GM18867 (cell line): ENCODE measurements around the gene TMPRSS11F.

ENCODE experiments used
- ATAC-seq: cut with Tn5 transposase; IDR thresholded peaks from one replicate; pipeline ENCODE4 v1.9.1; 2021; ENCODE audit warnings: mild to moderate bottlenecking, moderate library complexity; ENCODE audit not compliant: unreplicated experiment

The TMPRSS11F gene

GRCh38 chr4:68077737-68078136 is 51.9 kb downstream of the TMPRSS11F start:
- no peak for ATAC-seq

GRCh38 chr4:68077301-68077700 is 52.4 kb downstream of the TMPRSS11F start:
- no peak for ATAC-seq

- no peak for ATAC-seq
These were observed 53.5 kb downstream of the TMPRSS11F start for GRCh38 chr4:68076194-68076593.

GRCh38 chr4:68074397-68074796 is 55.3 kb downstream of the TMPRSS11F start:
- no peak for ATAC-seq

GRCh38 chr4:68070302-68070701 is 59.4 kb downstream of the TMPRSS11F start:
- ATAC-seq = no peak

GRCh38 chr4:68062501-68062900 is 67.2 kb downstream of the TMPRSS11F start:
- ATAC-seq = no peak

- no peak for ATAC-seq
These were observed 91.4 kb downstream of the TMPRSS11F start for GRCh38 chr4:68038272-68038671.

- no peak for ATAC-seq
These were observed 108.5 kb downstream of the TMPRSS11F start for GRCh38 chr4:68021185-68021584.

GRCh38 chr4:68011684-68012083 is 118.0 kb downstream of the TMPRSS11F start:
- ATAC-seq = no peak
